Fibroblast of villous mesenchyme (primary cell): Measurements from ENCODE around the gene TNFAIP3. TPM values are rescaled to one million over a fixed set of nuclear protein-coding genes. Genes with fewer than 3 reads are reported as not detected.

Experiments used
- DNase-seq: peaks from one replicate; pipeline ENCODE4 v3.0.0-alpha.2; 2010; ENCODE audit warnings: low read depth
- H3K4me3 ChIP-seq: 2 replicates; pipeline ENCODE4 v1.5.1; 2011; ENCODE audit warnings: low read depth, mild to moderate bottlenecking, low read length
- CTCF ChIP-seq: IDR thresholded peaks from 2 replicates; pipeline ENCODE4 v1.5.1; 2012; ENCODE audit warnings: low read depth, mild to moderate bottlenecking, low read length; ENCODE audit not compliant: insufficient read depth
- total RNA-seq: library from RNA; depleted of rRNA; stranded (reverse); fragments of >200 nt; gene quantifications from 2 replicates; pipeline ENCODE4 v1.2.3, GENCODE V29; 2012

TNFAIP3 gene
- total RNA-seq, 1 donor = 3.9 TPM

GRCh38 chr6:137853569-137854213, 13.4 kb upstream of the TNFAIP3 start:
- DNase-seq = peak; percentile 23
- H3K4me3 ChIP-seq = no peak overlapping the region
- TF ChIP-seq CTCF = no peak

- H3K4me3 ChIP-seq = no peak overlapping the region
- DNase-seq = no peak
- TF ChIP-seq CTCF = no peak
Measured at GRCh38 chr6:137856138-137856898, 10.7 kb upstream of the TNFAIP3 start.

- TF ChIP-seq CTCF = no peak
Measured at GRCh38 chr6:137859025-137859424, 8.0 kb upstream of the TNFAIP3 start.

GRCh38 chr6:137860394-137861005, 6.6 kb upstream of the TNFAIP3 start:
- no peak overlapping the region for H3K4me3 ChIP-seq
- no peak for TF ChIP-seq CTCF
- DNase-seq = no peak

More at GRCh38 chr6:137859025-137859424, 8.0 kb upstream of the TNFAIP3 start:
- DNase-seq = no peak
- H3K4me3 ChIP-seq = no peak overlapping the region

GRCh38 chr6:137861550-137862337, 5.3 kb upstream of the TNFAIP3 start:
- TF ChIP-seq CTCF = no peak
- no peak for DNase-seq
- H3K4me3 ChIP-seq = no peak overlapping the region

- no peak for DNase-seq
- H3K4me3 ChIP-seq = no peak overlapping the region
- no peak for TF ChIP-seq CTCF
Measured at GRCh38 chr6:137862419-137863090, 4.5 kb upstream of the TNFAIP3 start.
